Keratinocyte (primary cell): ENCODE data around the gene EXOC4. TPM values are rescaled to one million over a fixed set of nuclear protein-coding genes. Genes with fewer than 3 reads are reported as not detected.
A peak's percentile ranks its signal among the peaks of the same experiment; 100 is the strongest.
"Not testable (repeated sequence)": the region's sequence is repeated elsewhere in the genome, so short reads cannot be mapped to it uniquely, and the experiment has no call there.

Source experiments
- DNase-seq: peaks from one replicate; pipeline ENCODE4 v3.0.0-alpha.2; 2011; ENCODE audit warnings: low read depth, missing footprints, low spot score
- FAIRE-seq: peaks from 2 replicates; lab custom pipeline; 2011; peaks lifted over from hg19 to GRCh38; lab: Jason Lieb, UNC
- H2AFZ ChIP-seq: 2 replicates; pipeline ENCODE4 v1.6.0; 2012; ENCODE audit warnings: low read length, control low read depth, inconsistent platforms; ENCODE audit not compliant: control insufficient read depth
- H3K27ac ChIP-seq: 2 replicates; pipeline ENCODE4 v1.5.1; 2011; ENCODE audit warnings: low read length; ENCODE audit not compliant: control insufficient read depth, insufficient read depth
- H3K27me3 ChIP-seq: 3 replicates; pipeline ENCODE4 v1.6.0; 2011; ENCODE audit warnings: low read length; ENCODE audit not compliant: control insufficient read depth, insufficient read depth; ENCODE audit errors: extremely low read depth
- H3K36me3 ChIP-seq, 2 experiments: 2 replicates in 1 of 2; 3 replicates in 1 of 2; pipeline ENCODE4 v1.5.1; 2011; ENCODE audit warnings: low read length in 2 of 2, mild to moderate bottlenecking in 1 of 2; ENCODE audit not compliant: control insufficient read depth in 2 of 2, insufficient read depth in 2 of 2; ENCODE audit errors: extremely low read depth in 1 of 2
- H3K4me1 ChIP-seq: 3 replicates; pipeline ENCODE4 v1.5.1; 2011; ENCODE audit warnings: low read length; ENCODE audit not compliant: control insufficient read depth, insufficient read depth; ENCODE audit errors: extremely low read depth
- H3K4me2 ChIP-seq: 3 replicates; pipeline ENCODE4 v1.6.0; 2011; ENCODE audit warnings: low read depth, low read length; ENCODE audit not compliant: control insufficient read depth, insufficient read depth; ENCODE audit errors: extremely low read depth
- H3K4me3 ChIP-seq, 3 experiments: fragments of 200-600 bp in 1 of 3; sonication (generic) in 1 of 3; 2 replicates in 2 of 3; 3 replicates in 1 of 3; pipeline ENCODE4 v1.5.1; 2011 to 2016; ENCODE audit warnings: low read length in 3 of 3, mild to moderate bottlenecking in 3 of 3, control low read depth in 2 of 3, inconsistent platforms in 1 of 3, low read depth in 1 of 3, mixed read lengths in 1 of 3, mixed run types in 1 of 3, moderate library complexity in 1 of 3; ENCODE audit not compliant: control insufficient read depth in 2 of 3, insufficient read depth in 2 of 3; ENCODE audit errors: extremely low read depth in 1 of 3
- H3K79me2 ChIP-seq: 2 replicates; pipeline ENCODE4 v1.6.0; 2012; ENCODE audit warnings: low read length; ENCODE audit not compliant: control insufficient read depth, insufficient read depth
- H3K9ac ChIP-seq: 3 replicates; pipeline ENCODE4 v1.6.0; 2011; ENCODE audit warnings: low read length; ENCODE audit not compliant: control insufficient read depth, insufficient read depth; ENCODE audit errors: extremely low read depth
- H3K9me1 ChIP-seq: 3 replicates; pipeline ENCODE4 v1.6.0; 2011; ENCODE audit warnings: low read length; ENCODE audit not compliant: control insufficient read depth, insufficient read depth; ENCODE audit errors: extremely low read depth
- H3K9me3 ChIP-seq: 2 replicates; pipeline ENCODE4 v1.5.1; 2012; ENCODE audit warnings: low read depth, low read length; ENCODE audit not compliant: control insufficient read depth
- H4K20me1 ChIP-seq: 3 replicates; pipeline ENCODE4 v1.6.0; 2011; ENCODE audit warnings: low read length; ENCODE audit not compliant: control insufficient read depth, insufficient read depth; ENCODE audit errors: extremely low read depth
- EZH2 ChIP-seq: IDR thresholded peaks from one replicate; pipeline ENCODE4 v1.6.1; 2012; ENCODE audit warnings: inconsistent platforms, mild to moderate bottlenecking, low read length, moderate library complexity
- dilution Hi-C: fragments of 300-500 bp; cut with MboI; formaldehyde crosslinking; loops from one replicate; pipeline ENCODE4 v1.7.0; 2020; ENCODE audit warnings: low sequenced_read_pairs; ENCODE audit not compliant: extremely low pct_ligation_motif_present
- polyA plus RNA-seq, 5 experiments: library from polyadenylated mRNA; depleted of rRNA in 3 of 5; stranded (reverse) in 3 of 5; stranded (forward) in 1 of 5; unstranded in 1 of 5; fragments of >200 nt; gene quantifications; 1 replicate in 1 of 5; 2 replicates in 3 of 5; 3 replicates in 1 of 5; pipeline versions ENCODE4 v1.2.1 to v1.2.3, GENCODE V29; 2011 to 2012; ENCODE audit warnings: missing spikeins in 2 of 5, low read depth in 1 of 5, low replicate concordance in 1 of 5
- TF ChIP-seq, protein P1 (sequence below), 3 experiments: IDR thresholded peaks in 1 of 3; conservative IDR thresholded peaks in 1 of 3; optimal IDR thresholded peaks in 1 of 3; 2 replicates in 2 of 3; 3 replicates in 1 of 3; pipeline versions ENCODE3 to v1.5.1; 2011; ENCODE audit warnings: low read length in 3 of 3, mild to moderate bottlenecking in 3 of 3, moderate library complexity in 2 of 3, control low read depth in 1 of 3, inconsistent platforms in 1 of 3; ENCODE audit not compliant: insufficient read depth in 2 of 3; ENCODE audit errors: extremely low read depth in 1 of 3

EXOC4 gene
- polyA plus RNA-seq, 1 donor (not counting 4 experiments of a cell fraction or from before 2014, with no cell fraction given) = 52.6 TPM

DNA sequence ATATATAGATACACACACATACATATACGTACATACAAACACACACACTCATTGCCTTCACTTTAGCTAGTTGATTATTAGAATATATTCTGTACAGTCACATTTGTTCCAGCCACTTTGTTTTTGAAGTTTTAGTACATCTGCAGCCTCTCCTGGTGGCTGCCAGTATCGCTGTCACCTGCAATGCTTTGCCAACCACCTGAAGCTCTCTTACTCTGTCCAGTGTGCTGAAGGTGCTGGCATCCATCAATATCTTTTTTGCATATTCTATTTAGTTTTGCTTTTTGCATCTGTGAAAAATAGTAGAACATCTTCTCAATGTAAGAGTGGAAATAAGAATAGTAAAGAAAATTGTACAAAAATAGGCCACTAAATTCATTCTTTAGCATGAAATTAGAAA lies 388.6 kb downstream of the EXOC4 start:
- FAIRE-seq = no peak
- Histone ChIP-seq H3K36me3 (no peaks in the 10 kb centered on the region), H3K4me3 (no peak overlapping the region), H3K4me1 (peaks cover 8% of the 10 kb centered on the region), H3K9me1 (no peaks in the 10 kb centered on the region), H4K20me1 (no peaks in the 10 kb centered on the region), H3K79me2 (no peaks in the 10 kb centered on the region), H3K9ac (no peak overlapping the region), H3K27ac (no peak overlapping the region), H3K27me3 (no peaks in the 10 kb centered on the region), H2AFZ (no peak overlapping the region), H3K9me3 (no peaks in the 10 kb centered on the region), H3K4me2 (no peak overlapping the region)
- dilution Hi-C loops = no loop called here
- no peak for TF ChIP-seq EZH2
- TF ChIP-seq, protein P1, sequence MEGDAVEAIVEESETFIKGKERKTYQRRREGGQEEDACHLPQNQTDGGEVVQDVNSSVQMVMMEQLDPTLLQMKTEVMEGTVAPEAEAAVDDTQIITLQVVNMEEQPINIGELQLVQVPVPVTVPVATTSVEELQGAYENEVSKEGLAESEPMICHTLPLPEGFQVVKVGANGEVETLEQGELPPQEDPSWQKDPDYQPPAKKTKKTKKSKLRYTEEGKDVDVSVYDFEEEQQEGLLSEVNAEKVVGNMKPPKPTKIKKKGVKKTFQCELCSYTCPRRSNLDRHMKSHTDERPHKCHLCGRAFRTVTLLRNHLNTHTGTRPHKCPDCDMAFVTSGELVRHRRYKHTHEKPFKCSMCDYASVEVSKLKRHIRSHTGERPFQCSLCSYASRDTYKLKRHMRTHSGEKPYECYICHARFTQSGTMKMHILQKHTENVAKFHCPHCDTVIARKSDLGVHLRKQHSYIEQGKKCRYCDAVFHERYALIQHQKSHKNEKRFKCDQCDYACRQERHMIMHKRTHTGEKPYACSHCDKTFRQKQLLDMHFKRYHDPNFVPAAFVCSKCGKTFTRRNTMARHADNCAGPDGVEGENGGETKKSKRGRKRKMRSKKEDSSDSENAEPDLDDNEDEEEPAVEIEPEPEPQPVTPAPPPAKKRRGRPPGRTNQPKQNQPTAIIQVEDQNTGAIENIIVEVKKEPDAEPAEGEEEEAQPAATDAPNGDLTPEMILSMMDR (optimal IDR thresholded peaks at IDR 0.05 in 1 of 3, IDR thresholded peaks at IDR 0.05 in 1 of 3, conservative IDR thresholded peaks at IDR 0.05 in 1 of 3; ENCODE audit: extremely low read depth in 1 of 3, insufficient read depth in 2 of 3, low read length in 3 of 3) = peak in 2 of 3 experiments; percentile 9 to 11
- no peak for DNase-seq

DNA sequence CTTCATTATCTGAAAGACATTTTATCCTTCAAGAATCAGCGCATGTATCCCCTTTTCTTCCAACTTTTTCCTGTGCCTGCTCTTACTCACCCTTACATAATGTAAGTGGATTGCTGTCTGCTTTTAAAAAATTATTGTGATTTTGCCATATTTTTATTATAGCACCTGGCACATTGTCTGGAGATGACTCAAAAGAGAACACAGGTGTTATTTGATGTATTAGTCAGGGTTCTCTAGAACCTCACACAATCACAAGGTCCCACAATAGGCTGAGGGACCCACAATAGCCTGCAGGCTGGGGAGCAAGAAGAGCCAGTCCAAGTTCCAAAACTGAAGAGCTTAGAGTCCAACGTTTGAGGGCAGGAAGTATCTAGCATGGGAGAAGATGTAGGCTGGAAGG lies 390.0 kb downstream of the EXOC4 start:
- DNase-seq = peak; percentile 26
- H3K36me3 ChIP-seq = no peaks in the 10 kb centered on the region
- TF ChIP-seq, protein P1 (optimal IDR thresholded peaks at IDR 0.05 in 1 of 3, IDR thresholded peaks at IDR 0.05 in 1 of 3, conservative IDR thresholded peaks at IDR 0.05 in 1 of 3; ENCODE audit: extremely low read depth in 1 of 3, insufficient read depth in 2 of 3, low read length in 3 of 3) = no peak
- TF ChIP-seq EZH2 = no peak
- H3K9me3 ChIP-seq = no peaks in the 10 kb centered on the region
- H3K4me2 ChIP-seq = no peak overlapping the region
- no peaks in the 10 kb centered on the region for H3K9me1 ChIP-seq
- no peak for FAIRE-seq
- dilution Hi-C loops = no loop called here
- no peaks in the 10 kb centered on the region for H3K27me3 ChIP-seq
- no peak overlapping the region for H3K4me3 ChIP-seq
- no peaks in the 10 kb centered on the region for H4K20me1 ChIP-seq
- no peak overlapping the region for H3K9ac ChIP-seq
- no peaks in the 10 kb centered on the region for H3K79me2 ChIP-seq
- H3K4me1 ChIP-seq = peaks cover 8% of the 10 kb centered on the region
- H3K27ac ChIP-seq = no peak overlapping the region
- no peak overlapping the region for H2AFZ ChIP-seq

DNA sequence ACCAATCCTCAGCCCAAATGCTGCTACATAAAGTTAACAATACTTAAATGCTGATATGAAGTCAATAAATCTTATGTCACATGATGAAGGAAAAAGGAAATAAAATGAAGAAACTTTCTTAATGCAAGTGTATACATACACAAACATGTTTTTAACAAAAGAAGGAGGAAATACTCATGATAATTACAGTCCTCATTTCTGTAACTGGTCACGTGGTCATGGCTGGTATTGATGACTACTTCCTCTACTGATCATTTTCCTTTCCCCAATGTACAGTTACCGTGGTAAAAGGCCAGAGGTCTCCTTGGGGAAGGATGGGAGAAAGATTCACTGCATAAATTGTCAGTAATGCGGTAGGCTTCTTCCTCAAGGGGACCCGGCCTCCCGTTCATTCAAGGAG lies 390.8 kb downstream of the EXOC4 start:
- H3K9me1 ChIP-seq, H4K20me1 ChIP-seq, H3K4me3 ChIP-seq, H3K27ac ChIP-seq, H3K4me2 ChIP-seq, FAIRE-seq, H2AFZ ChIP-seq, H3K27me3 ChIP-seq, H3K79me2 ChIP-seq, DNase-seq, dilution Hi-C loops, H3K36me3 ChIP-seq, H3K4me1 ChIP-seq, H3K9me3 ChIP-seq, H3K9ac ChIP-seq: not testable (repeated sequence)
